ENCODE data around the gene SLC6A15. TPM values are rescaled to one million over a fixed set of nuclear protein-coding genes. Genes with fewer than 3 reads are reported as not detected.
A peak's percentile ranks its signal among the peaks of the same experiment; 100 is the strongest.

SLC6A15 gene
- total and polyA plus RNA-seq, 4 donors = not detected

DNA sequence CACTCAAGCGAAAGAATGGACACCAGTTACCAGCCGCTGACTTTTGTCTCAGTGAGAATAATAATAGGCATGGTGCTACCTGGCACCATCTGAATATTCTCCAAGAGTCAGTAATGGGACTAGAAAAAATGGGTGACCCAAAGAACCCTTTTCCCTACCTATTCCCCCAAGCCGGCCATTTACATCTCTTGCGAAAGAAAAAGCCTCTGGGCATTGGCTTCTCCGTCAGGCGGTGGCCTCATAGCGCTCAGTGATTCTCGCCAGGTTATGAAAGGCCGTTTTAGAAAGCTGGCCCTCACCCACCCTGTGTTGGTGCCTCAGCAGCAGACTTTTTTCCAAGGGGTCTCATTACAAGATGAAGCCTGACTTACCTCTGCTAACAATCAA, 523 bp upstream of the SLC6A15 start (continued):
- TF ChIP-seq EGR1 (IDR thresholded peaks at IDR 0.05; ENCODE audit: low read depth in 2 of 2) = no peak
- TF ChIP-seq, protein P1, sequence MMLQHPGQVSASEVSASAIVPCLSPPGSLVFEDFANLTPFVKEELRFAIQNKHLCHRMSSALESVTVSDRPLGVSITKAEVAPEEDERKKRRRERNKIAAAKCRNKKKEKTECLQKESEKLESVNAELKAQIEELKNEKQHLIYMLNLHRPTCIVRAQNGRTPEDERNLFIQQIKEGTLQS (IDR thresholded peaks at IDR 0.05) = no peak
- TF ChIP-seq, protein P2, sequence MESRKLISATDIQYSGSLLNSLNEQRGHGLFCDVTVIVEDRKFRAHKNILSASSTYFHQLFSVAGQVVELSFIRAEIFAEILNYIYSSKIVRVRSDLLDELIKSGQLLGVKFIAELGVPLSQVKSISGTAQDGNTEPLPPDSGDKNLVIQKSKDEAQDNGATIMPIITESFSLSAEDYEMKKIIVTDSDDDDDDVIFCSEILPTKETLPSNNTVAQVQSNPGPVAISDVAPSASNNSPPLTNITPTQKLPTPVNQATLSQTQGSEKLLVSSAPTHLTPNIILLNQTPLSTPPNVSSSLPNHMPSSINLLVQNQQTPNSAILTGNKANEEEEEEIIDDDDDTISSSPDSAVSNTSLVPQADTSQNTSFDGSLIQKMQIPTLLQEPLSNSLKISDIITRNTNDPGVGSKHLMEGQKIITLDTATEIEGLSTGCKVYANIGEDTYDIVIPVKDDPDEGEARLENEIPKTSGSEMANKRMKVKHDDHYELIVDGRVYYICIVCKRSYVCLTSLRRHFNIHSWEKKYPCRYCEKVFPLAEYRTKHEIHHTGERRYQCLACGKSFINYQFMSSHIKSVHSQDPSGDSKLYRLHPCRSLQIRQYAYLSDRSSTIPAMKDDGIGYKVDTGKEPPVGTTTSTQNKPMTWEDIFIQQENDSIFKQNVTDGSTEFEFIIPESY (IDR thresholded peaks at IDR 0.05) = no peak

DNA sequence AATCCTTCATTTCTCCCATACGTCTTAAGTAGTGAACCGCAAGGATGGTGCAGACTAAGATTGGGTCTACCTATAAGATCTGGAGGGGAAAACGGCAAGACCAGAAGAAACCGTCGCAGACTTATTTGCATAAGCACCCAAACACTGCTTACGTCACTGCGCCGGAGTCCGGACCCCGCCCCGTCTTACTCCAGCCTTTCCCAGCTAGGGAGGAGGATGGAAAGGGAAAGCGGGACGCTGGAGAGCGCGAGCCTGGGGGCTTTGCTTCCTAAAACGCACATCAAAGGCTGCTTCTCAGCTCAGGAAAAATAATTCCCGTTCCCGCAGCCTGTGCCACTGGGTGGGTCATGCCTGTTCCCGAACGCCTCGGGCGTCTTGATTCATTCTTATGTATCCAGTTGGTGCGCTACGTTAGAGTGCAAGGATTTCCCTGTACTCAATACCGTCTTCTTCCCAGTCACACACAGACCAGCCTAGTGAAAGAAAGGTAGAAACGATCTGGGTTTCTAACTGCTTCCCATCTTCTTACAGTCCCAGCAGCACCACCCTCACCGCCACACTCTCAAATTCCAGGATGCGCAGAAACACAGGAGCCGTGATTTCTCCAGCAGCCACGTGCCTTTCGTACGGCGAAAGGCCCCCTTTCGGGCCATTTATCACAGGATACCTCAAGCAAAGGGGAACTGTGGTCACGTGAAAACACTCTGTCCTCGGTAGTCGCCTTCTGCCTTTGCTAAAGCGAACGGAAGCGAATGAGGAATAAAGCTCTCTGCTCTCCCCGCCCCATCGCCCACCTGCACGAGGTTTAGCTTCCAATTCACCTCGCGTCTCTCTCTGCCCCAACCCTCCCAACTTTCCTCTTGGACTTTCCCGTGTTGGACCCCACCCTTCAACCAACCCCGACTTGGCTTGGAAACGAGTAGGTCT, 1.1 kb downstream of the SLC6A15 start:
- Histone ChIP-seq H3K27me3 (ENCODE audit: control insufficient read depth in 4 of 4, insufficient read depth in 4 of 4, low read length in 3 of 4) (peaks cover 0 to 17% (median 5%) of the 10 kb centered on the region in 4 donors), H3K9me3 (ENCODE audit: control insufficient read depth in 4 of 4, low read length in 3 of 4) (no peaks in the 10 kb centered on the region)
- DNase-seq (ENCODE audit: low spot score) = no peak

More for the DNA sequence above, 1.1 kb downstream of the SLC6A15 start:
- WGBS = 2% methylated on average over 48 of the region's 48 CpGs
- no peaks in the 10 kb centered on the region for H3K36me3 ChIP-seq (ENCODE audit: control insufficient read depth in 4 of 4, insufficient read depth in 3 of 4, low read depth in 1 of 4, low read length in 3 of 4)
- H3K4me3 ChIP-seq (ENCODE audit: low read depth in 1 of 3, low read length in 3 of 3) = peak overlapping the region in 1 of 3 donors; percentile 23
- H3K4me1 ChIP-seq (ENCODE audit: control insufficient read depth in 4 of 4, insufficient read depth in 4 of 4, low read length in 3 of 4) = peaks cover 4 to 18% (median 8%) of the 10 kb centered on the region in 4 donors
- H3K9ac ChIP-seq (ENCODE audit: low read depth in 1 of 2, low read length in 2 of 2) = no peak overlapping the region
- H3K27ac ChIP-seq (ENCODE audit: low read depth in 1 of 2, low read length in 2 of 2) = no peak overlapping the region
- TF ChIP-seq FOXA1 (IDR thresholded peaks at IDR 0.05) = no peak
- TF ChIP-seq JUND (IDR thresholded peaks at IDR 0.05) = no peak
- TF ChIP-seq, protein P3, sequence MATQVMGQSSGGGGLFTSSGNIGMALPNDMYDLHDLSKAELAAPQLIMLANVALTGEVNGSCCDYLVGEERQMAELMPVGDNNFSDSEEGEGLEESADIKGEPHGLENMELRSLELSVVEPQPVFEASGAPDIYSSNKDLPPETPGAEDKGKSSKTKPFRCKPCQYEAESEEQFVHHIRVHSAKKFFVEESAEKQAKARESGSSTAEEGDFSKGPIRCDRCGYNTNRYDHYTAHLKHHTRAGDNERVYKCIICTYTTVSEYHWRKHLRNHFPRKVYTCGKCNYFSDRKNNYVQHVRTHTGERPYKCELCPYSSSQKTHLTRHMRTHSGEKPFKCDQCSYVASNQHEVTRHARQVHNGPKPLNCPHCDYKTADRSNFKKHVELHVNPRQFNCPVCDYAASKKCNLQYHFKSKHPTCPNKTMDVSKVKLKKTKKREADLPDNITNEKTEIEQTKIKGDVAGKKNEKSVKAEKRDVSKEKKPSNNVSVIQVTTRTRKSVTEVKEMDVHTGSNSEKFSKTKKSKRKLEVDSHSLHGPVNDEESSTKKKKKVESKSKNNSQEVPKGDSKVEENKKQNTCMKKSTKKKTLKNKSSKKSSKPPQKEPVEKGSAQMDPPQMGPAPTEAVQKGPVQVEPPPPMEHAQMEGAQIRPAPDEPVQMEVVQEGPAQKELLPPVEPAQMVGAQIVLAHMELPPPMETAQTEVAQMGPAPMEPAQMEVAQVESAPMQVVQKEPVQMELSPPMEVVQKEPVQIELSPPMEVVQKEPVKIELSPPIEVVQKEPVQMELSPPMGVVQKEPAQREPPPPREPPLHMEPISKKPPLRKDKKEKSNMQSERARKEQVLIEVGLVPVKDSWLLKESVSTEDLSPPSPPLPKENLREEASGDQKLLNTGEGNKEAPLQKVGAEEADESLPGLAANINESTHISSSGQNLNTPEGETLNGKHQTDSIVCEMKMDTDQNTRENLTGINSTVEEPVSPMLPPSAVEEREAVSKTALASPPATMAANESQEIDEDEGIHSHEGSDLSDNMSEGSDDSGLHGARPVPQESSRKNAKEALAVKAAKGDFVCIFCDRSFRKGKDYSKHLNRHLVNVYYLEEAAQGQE (IDR thresholded peaks at IDR 0.05) = no peak
- TF ChIP-seq HNF4A (conservative IDR thresholded peaks at IDR 0.05) = no peak
- TF ChIP-seq, protein P4, sequence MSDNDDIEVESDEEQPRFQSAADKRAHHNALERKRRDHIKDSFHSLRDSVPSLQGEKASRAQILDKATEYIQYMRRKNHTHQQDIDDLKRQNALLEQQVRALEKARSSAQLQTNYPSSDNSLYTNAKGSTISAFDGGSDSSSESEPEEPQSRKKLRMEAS (IDR thresholded peaks at IDR 0.05) = no peak
- TF ChIP-seq, protein P2 (IDR thresholded peaks at IDR 0.05) = no peak
- TF ChIP-seq TAF1 (conservative IDR thresholded peaks at IDR 0.05) = no peak
- TF ChIP-seq EGR1 (IDR thresholded peaks at IDR 0.05; ENCODE audit: low read depth in 2 of 2) = no peak

Measured in liver (tissue), 9 donors.